Measurements from ENCODE around the gene C22orf15.

C22orf15 gene

GRCh38 chr22:23774114-23774921 is 11.5 kb downstream of the C22orf15 start:
- no peak for DNase-seq

- no peak for DNase-seq
Observed at GRCh38 chr22:23774922-23775436, 12.2 kb downstream of the C22orf15 start.

GRCh38 chr22:23775779-23776375 is 13.1 kb downstream of the C22orf15 start:
- peak; percentile 24 for DNase-seq

- peak; percentile 49 for DNase-seq
Observed at GRCh38 chr22:23777776-23778576, 15.2 kb downstream of the C22orf15 start.

- no peak for DNase-seq
Observed at GRCh38 chr22:23778577-23778900, 15.7 kb downstream of the C22orf15 start.

- DNase-seq: no peak
Observed at GRCh38 chr22:23779083-23779482, 16.3 kb downstream of the C22orf15 start.

GRCh38 chr22:23779731-23780130 is 16.9 kb downstream of the C22orf15 start:
- no peak for DNase-seq

- DNase-seq: no peak
Observed at GRCh38 chr22:23780146-23780748, 17.5 kb downstream of the C22orf15 start.

- no peak for DNase-seq
Observed at GRCh38 chr22:23781065-23781464, 18.3 kb downstream of the C22orf15 start.

- no peak for DNase-seq
Observed at GRCh38 chr22:23781511-23782183, 18.9 kb downstream of the C22orf15 start.

GRCh38 chr22:23782252-23782651 is 19.5 kb downstream of the C22orf15 start:
- no peak for DNase-seq

GRCh38 chr22:23782703-23783102 is 19.9 kb downstream of the C22orf15 start:
- DNase-seq: no peak

GRCh38 chr22:23783265-23784150 is 20.7 kb downstream of the C22orf15 start:
- DNase-seq: no peak

GRCh38 chr22:23784215-23784732 is 21.5 kb downstream of the C22orf15 start:
- no peak for DNase-seq

- no peak for DNase-seq
Observed at GRCh38 chr22:23786261-23786710, 23.5 kb downstream of the C22orf15 start.

GRCh38 chr22:23786752-23787599 is 24.2 kb downstream of the C22orf15 start, which contains the start of gene SMARCB1:
SMARCB1 (plus strand) TSS chr22:23786966; CDS start chr22:23787170, 204 bp downstream.
- DNase-seq: peak; percentile 95

GRCh38 chr22:23787600-23787896 is 24.8 kb downstream of the C22orf15 start:
- no peak for DNase-seq

- no peak for DNase-seq
Observed at GRCh38 chr22:23787910-23788309, 25.1 kb downstream of the C22orf15 start.

GRCh38 chr22:23789121-23789520 is 26.3 kb downstream of the C22orf15 start:
- DNase-seq: peak; percentile 58

- peak; percentile 27 for DNase-seq
Observed at GRCh38 chr22:23789638-23790037, 26.8 kb downstream of the C22orf15 start.

Measured in NCI-H69 (cell line).